Large intestine (tissue), 3 donors: ENCODE results near the gene VRK1. TPM values are rescaled to one million over a fixed set of nuclear protein-coding genes. Genes with fewer than 3 reads are reported as not detected.

Experiments used
- DNase-seq, 2 donors: peaks; one replicate each; pipeline versions ENCODE4 v3.0.0 to v3.0.0-alpha.2; 2013
- H3K27ac ChIP-seq: one replicate; pipeline ENCODE4 v1.5.1; 2013; ENCODE audit warnings: low read length
- H3K27me3 ChIP-seq: 2 replicates; pipeline ENCODE4 v1.6.1; 2013; ENCODE audit warnings: low read length; ENCODE audit not compliant: control insufficient read depth, insufficient read depth
- H3K36me3 ChIP-seq: 2 replicates; pipeline ENCODE4 v1.6.1; 2013; ENCODE audit warnings: low read length; ENCODE audit not compliant: control insufficient read depth, insufficient read depth
- H3K4me1 ChIP-seq: one replicate; pipeline ENCODE4 v1.6.1; 2013; ENCODE audit warnings: low read length; ENCODE audit not compliant: control insufficient read depth, insufficient read depth
- H3K4me3 ChIP-seq: one replicate; pipeline ENCODE4 v1.5.1; 2013; ENCODE audit warnings: low read length
- H3K9me3 ChIP-seq: one replicate; pipeline ENCODE4 v1.6.1; 2013; ENCODE audit warnings: mild to moderate bottlenecking, low read depth, low read length, moderate library complexity; ENCODE audit not compliant: control insufficient read depth
- WGBS: methylation state at CpG from one replicate; pipeline ENCODE4 v1.1.5; 2013; ENCODE audit warnings: low lambda C conversion rate; ENCODE audit not compliant: insufficient coverage; 5-methylcytosine and 5-hydroxymethylcytosine counted together
- polyA plus RNA-seq: library from polyadenylated mRNA; unstranded; fragments of 120-200 nt; gene quantifications from one replicate; pipeline ENCODE4 v1.2.1, GENCODE V29; 2013

Gene VRK1
- polyA plus RNA-seq, 1 donor: 13.3 TPM

- no peak for DNase-seq
- no peaks in the 10 kb centered on the region for H3K27me3 ChIP-seq
- no peaks in the 10 kb centered on the region for H3K4me1 ChIP-seq
- H3K9me3 ChIP-seq: no peaks in the 10 kb centered on the region
- no peak overlapping the region for H3K27ac ChIP-seq
- H3K4me3 ChIP-seq: no peak overlapping the region
- peaks cover 7% of the 10 kb centered on the region for H3K36me3 ChIP-seq
Observed at GRCh38 chr14:96843137-96843536, 46.0 kb downstream of the VRK1 start.

- H3K9me3 ChIP-seq: no peaks in the 10 kb centered on the region
- no peak overlapping the region for H3K4me3 ChIP-seq
- 80% methylated on average over 1 of the region's 1 CpG for WGBS
- H3K27ac ChIP-seq: no peak overlapping the region
- no peaks in the 10 kb centered on the region for H3K4me1 ChIP-seq
- H3K36me3 ChIP-seq: peaks cover 9% of the 10 kb centered on the region
- no peak for DNase-seq
- H3K27me3 ChIP-seq: no peaks in the 10 kb centered on the region
Observed at GRCh38 chr14:96844857-96845570, 47.8 kb downstream of the VRK1 start.

- Histone ChIP-seq H3K36me3 (peaks cover 9% of the 10 kb centered on the region), H3K27ac (no peak overlapping the region), H3K4me1 (no peaks in the 10 kb centered on the region), H3K9me3 (no peaks in the 10 kb centered on the region), H3K27me3 (no peaks in the 10 kb centered on the region), H3K4me3 (no peak overlapping the region)
- WGBS: no CpG with 5 or more reads among the region's 1 CpG
- no peak for DNase-seq
Observed at GRCh38 chr14:96847451-96847850, 50.3 kb downstream of the VRK1 start.

- Histone ChIP-seq H3K36me3 (peaks cover 9% of the 10 kb centered on the region), H3K27ac (no peak overlapping the region), H3K27me3 (no peaks in the 10 kb centered on the region), H3K9me3 (no peaks in the 10 kb centered on the region), H3K4me1 (no peaks in the 10 kb centered on the region), H3K4me3 (no peak overlapping the region)
- WGBS: 80% methylated on average over 1 of the region's 4 CpGs
- peak in 1 of 2 donors; percentile 5 for DNase-seq
Observed at GRCh38 chr14:96848011-96848410, 50.8 kb downstream of the VRK1 start.

GRCh38 chr14:96849733-96850132 lies 52.6 kb downstream of the VRK1 start:
- Histone ChIP-seq H3K27ac (no peak overlapping the region), H3K4me3 (no peak overlapping the region), H3K4me1 (no peaks in the 10 kb centered on the region), H3K9me3 (no peaks in the 10 kb centered on the region), H3K27me3 (no peaks in the 10 kb centered on the region), H3K36me3 (peaks cover 9% of the 10 kb centered on the region)
- peak in 1 of 2 donors; percentile 6 for DNase-seq

GRCh38 chr14:96851694-96852381 lies 54.7 kb downstream of the VRK1 start:
- Histone ChIP-seq H3K27me3 (no peaks in the 10 kb centered on the region), H3K4me1 (no peaks in the 10 kb centered on the region), H3K9me3 (no peaks in the 10 kb centered on the region), H3K27ac (no peak overlapping the region), H3K36me3 (peaks cover 12% of the 10 kb centered on the region), H3K4me3 (no peak overlapping the region)
- DNase-seq: no peak
- 96% methylated on average over 3 of the region's 4 CpGs for WGBS

GRCh38 chr14:96852823-96853422 lies 55.7 kb downstream of the VRK1 start:
- Histone ChIP-seq H3K4me1 (no peaks in the 10 kb centered on the region), H3K36me3 (peaks cover 13% of the 10 kb centered on the region), H3K9me3 (no peaks in the 10 kb centered on the region), H3K27ac (no peak overlapping the region), H3K27me3 (no peaks in the 10 kb centered on the region), H3K4me3 (no peak overlapping the region)
- WGBS: 76% methylated on average over 2 of the region's 4 CpGs
- DNase-seq: peak; percentile 3 to 24

- no peak overlapping the region for H3K4me3 ChIP-seq
- no peak overlapping the region for H3K27ac ChIP-seq
- no peaks in the 10 kb centered on the region for H3K27me3 ChIP-seq
- H3K36me3 ChIP-seq: peaks cover 9% of the 10 kb centered on the region
- H3K4me1 ChIP-seq: no peaks in the 10 kb centered on the region
- H3K9me3 ChIP-seq: no peaks in the 10 kb centered on the region
- DNase-seq: no peak
Observed at GRCh38 chr14:96858643-96859042, 61.5 kb downstream of the VRK1 start.

- no peak for DNase-seq
- Histone ChIP-seq H3K4me3 (no peak overlapping the region), H3K27me3 (no peaks in the 10 kb centered on the region), H3K9me3 (no peaks in the 10 kb centered on the region), H3K27ac (no peak overlapping the region), H3K4me1 (no peaks in the 10 kb centered on the region), H3K36me3 (peaks cover 6% of the 10 kb centered on the region)
- 100% methylated on average over 2 of the region's 5 CpGs for WGBS
Observed at GRCh38 chr14:96861568-96862310, 64.6 kb downstream of the VRK1 start.

GRCh38 chr14:96863327-96863985 lies 66.3 kb downstream of the VRK1 start:
- WGBS: no CpG with 5 or more reads among the region's 5 CpGs

More at GRCh38 chr14:96863327-96863985, 66.3 kb downstream of the VRK1 start:
- no peak overlapping the region for H3K4me3 ChIP-seq
- no peaks in the 10 kb centered on the region for H3K36me3 ChIP-seq
- H3K27ac ChIP-seq: no peak overlapping the region
- H3K27me3 ChIP-seq: no peaks in the 10 kb centered on the region
- no peaks in the 10 kb centered on the region for H3K4me1 ChIP-seq
- H3K9me3 ChIP-seq: no peaks in the 10 kb centered on the region
- no peak for DNase-seq
